Keratinocyte (primary cell): ENCODE results near the gene SNX12.

ENCODE experiments used
- CTCF ChIP-seq, 3 experiments: IDR thresholded peaks in 1 of 3; conservative IDR thresholded peaks in 1 of 3; optimal IDR thresholded peaks in 1 of 3; 2 replicates in 2 of 3; 3 replicates in 1 of 3; pipeline versions ENCODE3 to v1.5.1; 2011; ENCODE audit warnings: low read length in 3 of 3, mild to moderate bottlenecking in 3 of 3, moderate library complexity in 2 of 3, control low read depth in 1 of 3, inconsistent platforms in 1 of 3; ENCODE audit not compliant: insufficient read depth in 2 of 3; ENCODE audit errors: extremely low read depth in 1 of 3
- EZH2 ChIP-seq: IDR thresholded peaks from one replicate; pipeline ENCODE4 v1.6.1; 2012; ENCODE audit warnings: inconsistent platforms, mild to moderate bottlenecking, low read length, moderate library complexity

- TF ChIP-seq CTCF (optimal IDR thresholded peaks at IDR 0.05 in 1 of 3, IDR thresholded peaks at IDR 0.05 in 1 of 3, conservative IDR thresholded peaks at IDR 0.05 in 1 of 3; ENCODE audit: extremely low read depth in 1 of 3, insufficient read depth in 2 of 3, low read length in 3 of 3), result no peak
- no peak for TF ChIP-seq EZH2
Measured at GRCh38 chrX:71068044-71068918, at the start of gene SNX12.
